Measurements from ENCODE around the gene DMXL2. TPM values are rescaled to one million over a fixed set of nuclear protein-coding genes. Genes with fewer than 3 reads are reported as not detected.
"Not testable (repeated sequence)": the region's sequence is repeated elsewhere in the genome, so short reads cannot be mapped to it uniquely, and the experiment has no call there.

The DMXL2 gene
- total and polyA plus RNA-seq, 7 experiments from 2014 or later: 1.1 to 58.3 (median 7.0) TPM

DNA sequence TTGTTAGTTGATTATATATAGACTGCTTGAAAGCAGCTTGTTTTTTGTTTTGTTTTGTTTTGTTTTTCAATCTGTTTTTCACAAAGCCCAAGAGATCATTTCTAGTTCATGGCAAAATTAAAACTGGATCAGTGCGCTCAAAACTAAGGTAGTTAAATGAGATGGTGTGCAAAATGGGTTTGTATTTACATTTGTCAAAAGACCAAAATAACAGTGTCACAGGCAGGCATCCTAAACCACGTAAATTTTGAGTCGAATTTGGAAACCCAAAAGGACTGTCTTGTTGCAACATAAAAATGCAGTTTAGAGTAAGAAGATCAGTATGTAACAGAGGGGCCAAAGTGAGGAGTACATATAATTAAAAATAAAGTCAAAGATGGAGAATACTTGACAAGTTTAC, 2.4 kb downstream of the DMXL2 start:
- Histone ChIP-seq H3K4me3 (ENCODE audit: low read length) (no peak overlapping the region), H3K4me1 (ENCODE audit: control insufficient read depth in 2 of 2, insufficient read depth in 2 of 2, low read length in 2 of 2) (peaks cover 0 to 3% of the 10 kb centered on the region in 2 donors), H3K27ac (ENCODE audit: low read depth, low read length) (no peak overlapping the region), H3K27me3 (ENCODE audit: control insufficient read depth in 2 of 2, insufficient read depth in 2 of 2, low read length in 2 of 2) (no peaks in the 10 kb centered on the region), H3K9me3 (ENCODE audit: control insufficient read depth in 2 of 3, low read length in 3 of 3) (no peaks in the 10 kb centered on the region), H3K36me3 (ENCODE audit: control insufficient read depth in 2 of 3, insufficient read depth in 3 of 3, low read length in 3 of 3) (peaks cover 0 to 9% (median 0%) of the 10 kb centered on the region in 3 experiments)
- H3K27ac Mint-ChIP-seq: peak overlapping the region in 1 of 9 donors; percentile 59
- no peaks in the 10 kb centered on the region for H3K9me3 Mint-ChIP-seq
- ATAC-seq (no peak), DNase-seq (no peak)
- peaks cover 0 to 4% (median under 1%) of the 10 kb centered on the region in 5 donors for H3K36me3 Mint-ChIP-seq
- intact Hi-C loops (cut with micrococcal nuclease): loop anchor here in 1 of 2 donors (10.0 kb wide), 1 partner anchor 115 kb away; the partner anchor contains the start of gene LYSMD2
- H3K27me3 Mint-ChIP-seq: peaks cover 0 to 47% (median 0%) of the 10 kb centered on the region in 5 donors
- ChIA-PET POLR2A (no interaction called here), CTCF (no interaction called here)
- peaks cover 14 to 29% (median 19%) of the 10 kb centered on the region in 7 donors for H3K4me1 Mint-ChIP-seq
- H3K4me3 Mint-ChIP-seq: peak overlapping the region in 3 of 10 donors; percentile 1 to 24 (median 12)

DNA sequence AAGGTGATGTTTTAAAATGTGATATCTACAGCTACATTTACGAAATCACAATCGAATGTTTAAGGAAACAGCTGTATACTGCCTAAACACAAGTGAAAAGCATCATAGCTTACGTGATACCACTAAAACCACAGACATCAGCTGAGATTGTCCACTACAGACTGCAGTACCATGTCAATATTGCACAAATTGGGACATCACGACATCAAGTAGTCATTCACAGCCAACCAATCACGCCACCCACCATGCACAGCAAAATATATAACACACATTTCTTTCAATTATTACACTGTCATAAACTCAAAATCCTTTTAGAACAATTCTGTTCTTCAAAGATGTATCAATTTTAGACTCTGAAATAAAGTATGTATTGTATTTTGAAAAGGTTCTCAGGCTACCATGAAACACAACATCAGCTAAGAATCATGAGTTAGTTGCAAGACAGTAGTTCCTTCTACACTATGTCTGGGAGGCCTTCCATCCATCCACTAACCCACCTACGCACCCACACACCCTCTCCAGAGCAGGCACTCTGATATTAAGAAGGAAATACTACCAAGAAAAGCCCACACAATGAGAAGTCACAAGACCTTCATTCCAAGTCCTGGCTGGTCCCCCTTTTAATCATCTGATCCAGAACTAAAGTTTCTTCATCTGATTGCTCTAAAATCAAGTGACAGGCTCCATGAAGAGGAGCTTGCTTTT, 3.1 kb downstream of the DMXL2 start:
- Histone ChIP-seq H3K9me3 (ENCODE audit: control insufficient read depth in 2 of 3, low read length in 3 of 3) (no peaks in the 10 kb centered on the region), H3K4me1 (ENCODE audit: control insufficient read depth in 2 of 2, insufficient read depth in 2 of 2, low read length in 2 of 2) (peaks cover 0 to 3% of the 10 kb centered on the region in 2 donors), H3K27ac (ENCODE audit: low read depth, low read length) (no peak overlapping the region), H3K4me3 (ENCODE audit: low read length) (no peak overlapping the region), H3K27me3 (ENCODE audit: control insufficient read depth in 2 of 2, insufficient read depth in 2 of 2, low read length in 2 of 2) (no peaks in the 10 kb centered on the region), H3K36me3 (ENCODE audit: control insufficient read depth in 2 of 3, insufficient read depth in 3 of 3, low read length in 3 of 3) (peaks cover 0 to 9% (median 0%) of the 10 kb centered on the region in 3 experiments)
- peak; percentile 40 for ATAC-seq
- H3K27me3 Mint-ChIP-seq: peaks cover 0 to 44% (median 0%) of the 10 kb centered on the region in 5 donors
- DNase-seq: no peak
- H3K36me3 Mint-ChIP-seq: peaks cover 0 to 6% (median 3%) of the 10 kb centered on the region in 5 donors
- H3K4me1 Mint-ChIP-seq: peaks cover 14 to 29% (median 19%) of the 10 kb centered on the region in 7 donors
- no peak overlapping the region for H3K27ac Mint-ChIP-seq
- CTCF ChIA-PET: no interaction called here
- H3K9me3 Mint-ChIP-seq: no peaks in the 10 kb centered on the region
- POLR2A ChIA-PET: no interaction called here
- intact Hi-C loops (cut with micrococcal nuclease): loop anchor here in 1 of 2 donors (10.0 kb wide), 1 partner anchor 115 kb away; the partner anchor contains the start of gene LYSMD2
- H3K4me3 Mint-ChIP-seq: peak overlapping the region in 1 of 10 donors; percentile 46

DNA sequence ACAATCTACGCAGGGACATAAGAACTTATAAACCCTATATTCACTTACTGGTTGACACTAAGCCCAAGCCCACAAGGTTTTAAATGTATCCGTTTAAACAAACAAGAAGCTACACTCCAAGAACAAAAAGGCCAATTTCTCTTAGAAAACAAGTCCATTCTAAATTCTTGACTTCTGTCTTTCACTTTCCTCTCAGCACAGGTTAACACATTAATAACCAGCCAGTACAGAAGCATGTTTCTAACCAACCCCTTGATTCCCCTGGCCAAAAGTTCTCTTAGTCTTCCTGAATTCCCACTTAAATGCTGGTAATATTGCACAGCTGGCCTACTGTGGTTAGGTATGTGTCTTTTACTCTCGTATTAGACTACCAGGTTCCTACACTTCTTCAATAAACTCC, 4.7 kb downstream of the DMXL2 start:
- DNase-seq (no peak), ATAC-seq (no peak)
- peaks cover 0 to 31% (median 0%) of the 10 kb centered on the region in 5 donors for H3K27me3 Mint-ChIP-seq
- H3K4me3 Mint-ChIP-seq: no peak overlapping the region
- intact Hi-C loops (cut with micrococcal nuclease): no loop called here
- H3K27ac ChIP-seq (ENCODE audit: low read depth, low read length): no peak overlapping the region
- no peak overlapping the region for H3K27ac Mint-ChIP-seq
- ChIA-PET CTCF (interaction anchor here (0.6 kb wide), 1 partner anchor 30 kb away, joined by 5 read pairs; no protein-coding TSS in a partner anchor), POLR2A (no interaction called here)
- H3K4me3 ChIP-seq (ENCODE audit: low read length): no peak overlapping the region
- H3K9me3 Mint-ChIP-seq: peaks cover 0 to 6% (median 0%) of the 10 kb centered on the region in 11 donors
- H3K9me3 ChIP-seq (ENCODE audit: control insufficient read depth in 2 of 3, low read length in 3 of 3): no peaks in the 10 kb centered on the region
- peaks cover 0 to 10% (median 3%) of the 10 kb centered on the region in 5 donors for H3K36me3 Mint-ChIP-seq
- H3K36me3 ChIP-seq (ENCODE audit: control insufficient read depth in 2 of 3, insufficient read depth in 3 of 3, low read length in 3 of 3): peaks cover 0 to 7% (median 0%) of the 10 kb centered on the region in 3 experiments
- H3K27me3 ChIP-seq (ENCODE audit: control insufficient read depth in 2 of 2, insufficient read depth in 2 of 2, low read length in 2 of 2): no peaks in the 10 kb centered on the region
- peaks cover 5 to 21% (median 10%) of the 10 kb centered on the region in 7 donors for H3K4me1 Mint-ChIP-seq
- no peaks in the 10 kb centered on the region for H3K4me1 ChIP-seq (ENCODE audit: control insufficient read depth in 2 of 2, insufficient read depth in 2 of 2, low read length in 2 of 2)

DNA sequence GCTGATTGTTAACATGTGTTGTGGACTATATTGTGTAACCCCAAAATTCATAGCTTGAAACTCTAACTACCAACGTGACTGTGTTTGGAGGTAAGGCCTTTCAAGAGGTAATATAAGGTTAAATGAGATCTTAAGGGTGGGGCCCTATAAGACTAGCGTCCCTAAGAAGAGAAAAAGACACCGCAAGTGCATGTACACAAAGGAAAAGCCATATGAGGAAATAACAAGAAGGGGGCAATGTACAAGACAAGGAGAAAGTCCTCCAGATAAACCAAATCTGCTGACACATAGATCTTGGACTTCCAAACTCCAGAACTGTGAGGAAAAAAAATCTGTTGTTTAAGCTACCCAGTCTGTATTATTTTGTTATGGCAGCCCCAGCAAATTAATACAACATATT, 8.6 kb downstream of the DMXL2 start:
- ChIA-PET CTCF (interaction anchor here (0.6 kb wide), 1 partner anchor 1386 kb away, joined by 3 read pairs; no protein-coding TSS in a partner anchor), POLR2A (no interaction called here)
- H3K4me3 Mint-ChIP-seq: no peak overlapping the region
- H3K27ac Mint-ChIP-seq: no peak overlapping the region
- DNase-seq (no peak), ATAC-seq (no peak)
- intact Hi-C loops (cut with micrococcal nuclease): no loop called here
- peaks cover 0 to 32% (median 7%) of the 10 kb centered on the region in 5 donors for H3K36me3 Mint-ChIP-seq
- no peak overlapping the region for H3K27ac ChIP-seq (ENCODE audit: low read depth, low read length)
- peaks cover 0 to 4% (median 0%) of the 10 kb centered on the region in 5 donors for H3K27me3 Mint-ChIP-seq
- H3K36me3 ChIP-seq (ENCODE audit: control insufficient read depth in 2 of 3, insufficient read depth in 3 of 3, low read length in 3 of 3): no peaks in the 10 kb centered on the region
- no peaks in the 10 kb centered on the region for H3K9me3 ChIP-seq (ENCODE audit: control insufficient read depth in 2 of 3, low read length in 3 of 3)
- peaks cover 0 to 11% (median 0%) of the 10 kb centered on the region in 7 donors for H3K4me1 Mint-ChIP-seq
- no peaks in the 10 kb centered on the region for H3K4me1 ChIP-seq (ENCODE audit: control insufficient read depth in 2 of 2, insufficient read depth in 2 of 2, low read length in 2 of 2)
- H3K9me3 Mint-ChIP-seq: peaks cover 0 to 25% (median 2%) of the 10 kb centered on the region in 11 donors
- H3K4me3 ChIP-seq (ENCODE audit: low read length): no peak overlapping the region
- H3K27me3 ChIP-seq (ENCODE audit: control insufficient read depth in 2 of 2, insufficient read depth in 2 of 2, low read length in 2 of 2): no peaks in the 10 kb centered on the region

DNA sequence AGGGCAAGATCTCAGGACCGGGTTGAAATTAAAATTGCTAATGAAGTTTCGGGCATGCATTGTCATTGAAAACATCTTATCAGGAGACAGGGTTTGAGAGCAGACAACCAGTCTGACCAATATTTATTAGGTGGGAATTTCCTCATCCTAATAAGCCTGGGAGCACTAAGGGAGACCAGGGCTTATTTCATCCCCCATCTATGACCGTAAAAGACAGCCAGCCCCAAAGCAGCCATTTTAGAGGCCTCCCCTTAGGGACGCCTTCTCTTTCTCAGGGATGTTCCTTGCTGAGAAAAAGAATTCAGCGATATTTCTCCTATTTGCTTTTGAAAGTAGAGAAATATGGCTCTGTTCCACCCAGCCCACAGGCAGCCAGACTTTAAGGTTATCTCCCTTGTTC, 9.9 kb downstream of the DMXL2 start:
- DNase-seq; H3K9me3 ChIP-seq (ENCODE audit: control insufficient read depth in 2 of 3, low read length in 3 of 3); H3K4me3 ChIP-seq (ENCODE audit: low read length); H3K27me3 ChIP-seq (ENCODE audit: control insufficient read depth in 2 of 2, insufficient read depth in 2 of 2, low read length in 2 of 2); ATAC-seq; H3K27me3 Mint-ChIP-seq; H3K4me3 Mint-ChIP-seq; CTCF ChIA-PET; intact Hi-C loops (cut with micrococcal nuclease); POLR2A ChIA-PET; H3K4me1 Mint-ChIP-seq; H3K27ac Mint-ChIP-seq; H3K4me1 ChIP-seq (ENCODE audit: control insufficient read depth in 2 of 2, insufficient read depth in 2 of 2, low read length in 2 of 2); H3K36me3 ChIP-seq (ENCODE audit: control insufficient read depth in 2 of 3, insufficient read depth in 3 of 3, low read length in 3 of 3); H3K27ac ChIP-seq (ENCODE audit: low read depth, low read length): not testable (repeated sequence)
- peaks cover 0 to 25% (median 4%) of the 10 kb centered on the region in 11 donors for H3K9me3 Mint-ChIP-seq
- H3K36me3 Mint-ChIP-seq: peaks cover 0 to 32% (median 7%) of the 10 kb centered on the region in 5 donors

DNA sequence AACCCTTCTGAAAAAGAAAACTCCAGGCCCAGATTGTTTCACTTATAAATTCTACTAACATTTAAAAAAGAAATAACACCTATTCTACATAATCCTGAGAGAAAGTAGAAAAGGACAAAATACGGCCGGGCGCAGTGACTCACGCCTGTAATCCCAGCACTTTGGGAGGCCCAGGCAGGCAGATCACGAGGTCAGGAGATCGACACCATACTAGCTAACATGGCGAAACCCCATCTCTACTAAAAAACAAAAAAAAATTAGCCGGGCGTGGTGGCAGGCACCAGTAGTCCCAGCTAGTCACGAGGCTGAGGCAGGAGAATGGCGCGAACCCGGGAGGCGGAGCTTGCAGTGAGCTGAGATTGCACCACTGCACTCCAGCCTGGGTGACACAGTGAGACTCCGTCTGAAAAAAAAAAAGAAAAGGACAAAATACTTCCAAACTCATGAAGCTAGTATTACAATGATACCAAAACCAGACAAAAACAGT, 19.1 kb downstream of the DMXL2 start:
- H3K4me3 ChIP-seq (ENCODE audit: low read length); H3K36me3 Mint-ChIP-seq; H3K27me3 Mint-ChIP-seq; H3K4me3 Mint-ChIP-seq; POLR2A ChIA-PET; H3K27ac ChIP-seq (ENCODE audit: low read depth, low read length); H3K36me3 ChIP-seq (ENCODE audit: control insufficient read depth in 2 of 3, insufficient read depth in 3 of 3, low read length in 3 of 3); H3K9me3 ChIP-seq (ENCODE audit: control insufficient read depth in 2 of 3, low read length in 3 of 3); H3K4me1 ChIP-seq (ENCODE audit: control insufficient read depth in 2 of 2, insufficient read depth in 2 of 2, low read length in 2 of 2); H3K9me3 Mint-ChIP-seq; H3K27ac Mint-ChIP-seq; CTCF ChIA-PET; DNase-seq; H3K27me3 ChIP-seq (ENCODE audit: control insufficient read depth in 2 of 2, insufficient read depth in 2 of 2, low read length in 2 of 2); intact Hi-C loops (cut with micrococcal nuclease); ATAC-seq: not testable (repeated sequence)
- H3K4me1 Mint-ChIP-seq: peaks cover 0 to 13% (median 0%) of the 10 kb centered on the region in 7 donors

All from naive thymus-derived CD4-positive, alpha-beta T cell (primary cell).